Measurements from ENCODE around the gene ZSWIM6. TPM values are rescaled to one million over a fixed set of nuclear protein-coding genes. Genes with fewer than 3 reads are reported as not detected.

The ZSWIM6 gene
- total RNA-seq, 2 donors from 2014 or later: 4.6 to 5.6 TPM

DNA sequence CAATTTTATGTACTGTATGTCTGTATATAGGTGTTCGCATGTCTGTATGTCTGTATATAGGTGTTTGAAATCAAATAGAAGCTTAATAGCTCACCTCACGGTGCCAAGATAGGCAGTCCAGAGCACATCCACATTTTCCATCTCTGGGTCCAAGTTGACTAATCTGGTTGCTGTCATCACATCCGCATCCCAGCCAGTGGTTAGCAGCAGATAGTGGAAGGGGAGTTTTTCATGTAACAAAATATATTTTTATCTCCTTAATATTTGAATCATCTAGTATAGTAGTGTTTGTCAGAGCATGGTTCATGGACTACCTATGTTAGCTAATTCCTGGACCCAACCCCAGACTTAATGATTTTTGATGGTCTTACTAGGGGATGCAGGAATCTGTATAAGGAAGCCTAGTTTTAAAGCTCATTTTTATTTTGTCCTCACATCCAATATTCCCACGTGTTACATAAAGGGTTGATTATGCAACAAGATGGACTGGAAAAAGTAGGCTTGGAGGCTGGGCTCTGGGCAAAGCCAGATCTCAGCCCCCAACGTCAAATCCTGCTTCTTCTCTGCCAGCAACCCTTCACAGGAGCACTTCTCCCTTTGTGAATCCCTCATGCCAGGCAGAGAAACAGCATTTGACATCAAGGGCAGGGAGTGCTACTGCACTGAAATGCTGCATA is 219.7 kb downstream of the ZSWIM6 start:
- Histone ChIP-seq H3K4me1 (no peaks in the 10 kb centered on the region), H3K27me3 (no peaks in the 10 kb centered on the region), H3K4me3 (no peak overlapping the region), H3K9me3 (no peaks in the 10 kb centered on the region), H3K27ac (no peak overlapping the region), H3K36me3 (no peaks in the 10 kb centered on the region)
- no peak for DNase-seq (ENCODE audit: low spot score)
- TF ChIP-seq, protein P1, sequence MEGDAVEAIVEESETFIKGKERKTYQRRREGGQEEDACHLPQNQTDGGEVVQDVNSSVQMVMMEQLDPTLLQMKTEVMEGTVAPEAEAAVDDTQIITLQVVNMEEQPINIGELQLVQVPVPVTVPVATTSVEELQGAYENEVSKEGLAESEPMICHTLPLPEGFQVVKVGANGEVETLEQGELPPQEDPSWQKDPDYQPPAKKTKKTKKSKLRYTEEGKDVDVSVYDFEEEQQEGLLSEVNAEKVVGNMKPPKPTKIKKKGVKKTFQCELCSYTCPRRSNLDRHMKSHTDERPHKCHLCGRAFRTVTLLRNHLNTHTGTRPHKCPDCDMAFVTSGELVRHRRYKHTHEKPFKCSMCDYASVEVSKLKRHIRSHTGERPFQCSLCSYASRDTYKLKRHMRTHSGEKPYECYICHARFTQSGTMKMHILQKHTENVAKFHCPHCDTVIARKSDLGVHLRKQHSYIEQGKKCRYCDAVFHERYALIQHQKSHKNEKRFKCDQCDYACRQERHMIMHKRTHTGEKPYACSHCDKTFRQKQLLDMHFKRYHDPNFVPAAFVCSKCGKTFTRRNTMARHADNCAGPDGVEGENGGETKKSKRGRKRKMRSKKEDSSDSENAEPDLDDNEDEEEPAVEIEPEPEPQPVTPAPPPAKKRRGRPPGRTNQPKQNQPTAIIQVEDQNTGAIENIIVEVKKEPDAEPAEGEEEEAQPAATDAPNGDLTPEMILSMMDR (IDR thresholded peaks at IDR 0.05): no peak

DNA sequence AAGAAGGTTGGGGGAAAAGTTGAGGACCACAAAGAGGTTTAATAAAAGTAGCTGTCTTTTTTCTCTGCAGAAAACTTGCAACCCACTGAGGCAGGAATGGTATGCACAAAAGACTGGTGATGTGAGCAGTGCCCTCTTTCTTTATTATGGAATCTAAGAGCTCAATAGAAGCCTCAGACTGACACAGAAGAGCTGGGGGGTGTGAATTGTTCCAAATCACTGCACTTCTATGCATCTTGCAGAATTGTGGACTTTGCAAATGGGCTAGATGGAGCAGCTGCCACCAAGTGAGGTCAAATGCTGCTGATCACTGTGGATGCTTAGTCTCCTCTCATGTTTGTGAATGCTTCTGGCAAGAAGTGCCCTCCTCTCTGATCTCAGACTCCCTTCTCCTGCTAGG is 227.1 kb downstream of the ZSWIM6 start:
- no peak for DNase-seq (ENCODE audit: low spot score)
- TF ChIP-seq, protein P1 (IDR thresholded peaks at IDR 0.05): no peak
- H3K36me3 ChIP-seq: no peaks in the 10 kb centered on the region
- no peaks in the 10 kb centered on the region for H3K4me1 ChIP-seq
- H3K4me3 ChIP-seq: no peak overlapping the region
- no peak overlapping the region for H3K27ac ChIP-seq
- H3K9me3 ChIP-seq: no peaks in the 10 kb centered on the region
- no peaks in the 10 kb centered on the region for H3K27me3 ChIP-seq

GRCh38 chr5:61559722-61560121 is 227.7 kb downstream of the ZSWIM6 start:
- H3K9me3 ChIP-seq: no peaks in the 10 kb centered on the region
- TF ChIP-seq, protein P1 (IDR thresholded peaks at IDR 0.05): no peak
- H3K27me3 ChIP-seq: no peaks in the 10 kb centered on the region
- H3K4me3 ChIP-seq: no peak overlapping the region
- no peaks in the 10 kb centered on the region for H3K4me1 ChIP-seq
- H3K36me3 ChIP-seq: no peaks in the 10 kb centered on the region
- no peak for DNase-seq (ENCODE audit: low spot score)
- no peak overlapping the region for H3K27ac ChIP-seq

DNA sequence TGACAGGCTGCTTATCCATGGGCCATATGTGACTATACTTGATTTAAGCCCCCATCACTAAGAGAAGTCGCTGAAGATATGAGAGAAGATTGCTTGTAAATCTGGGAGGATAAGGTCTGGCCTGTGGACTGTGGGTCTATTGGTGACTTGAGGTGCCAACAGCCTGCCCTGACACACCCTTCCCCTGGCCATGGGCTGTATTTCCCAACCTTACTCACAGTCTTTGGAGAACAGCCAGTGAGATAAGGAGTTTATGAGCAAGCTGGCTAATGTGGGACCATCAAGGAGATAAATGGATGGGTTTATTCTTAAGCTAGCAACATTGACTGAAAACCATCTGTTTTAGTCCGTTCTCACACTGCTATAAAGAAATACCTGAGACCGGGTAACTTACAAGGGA is 231.3 kb downstream of the ZSWIM6 start:
- Histone ChIP-seq H3K27ac (no peak overlapping the region), H3K9me3 (no peaks in the 10 kb centered on the region), H3K36me3 (no peaks in the 10 kb centered on the region), H3K4me3 (no peak overlapping the region), H3K4me1 (no peaks in the 10 kb centered on the region), H3K27me3 (no peaks in the 10 kb centered on the region)
- TF ChIP-seq, protein P1 (IDR thresholded peaks at IDR 0.05): no peak
- no peak for DNase-seq (ENCODE audit: low spot score)

- no peak for DNase-seq (ENCODE audit: low spot score)
- Histone ChIP-seq H3K4me3 (no peak overlapping the region), H3K36me3 (no peaks in the 10 kb centered on the region), H3K9me3 (no peaks in the 10 kb centered on the region), H3K4me1 (no peaks in the 10 kb centered on the region), H3K27me3 (no peaks in the 10 kb centered on the region), H3K27ac (no peak overlapping the region)
- TF ChIP-seq, protein P1 (IDR thresholded peaks at IDR 0.05): no peak
Observed at GRCh38 chr5:61567337-61567736, 235.3 kb downstream of the ZSWIM6 start.

DNA sequence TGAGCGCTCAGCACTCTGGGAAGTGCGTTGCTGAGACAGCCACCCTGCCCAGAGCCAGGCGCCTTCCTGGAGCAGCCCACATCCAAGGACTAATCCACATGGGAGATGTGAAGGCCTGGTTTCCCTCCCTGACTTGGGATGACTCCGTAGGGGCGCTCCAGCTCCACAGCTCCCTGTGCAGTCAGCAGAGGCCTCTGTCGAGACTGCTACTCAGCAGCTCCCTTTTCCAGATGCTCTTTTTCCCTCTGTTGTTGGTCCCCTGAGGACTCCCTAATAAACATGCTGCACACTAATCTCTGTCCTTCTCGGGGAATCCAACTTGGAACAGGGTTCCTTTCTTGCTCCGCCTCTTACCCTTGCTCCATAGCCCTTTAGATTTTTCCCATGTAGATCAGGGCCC is 237.3 kb downstream of the ZSWIM6 start:
- no peaks in the 10 kb centered on the region for H3K27me3 ChIP-seq
- H3K4me1 ChIP-seq: no peaks in the 10 kb centered on the region
- DNase-seq (ENCODE audit: low spot score): no peak
- no peaks in the 10 kb centered on the region for H3K9me3 ChIP-seq
- H3K36me3 ChIP-seq: no peaks in the 10 kb centered on the region
- H3K27ac ChIP-seq: no peak overlapping the region
- H3K4me3 ChIP-seq: no peak overlapping the region
- TF ChIP-seq, protein P1 (IDR thresholded peaks at IDR 0.05): no peak

All from right atrium auricular region (tissue), 2 donors.